ENCODE results near the gene SEZ6. TPM values are rescaled to one million over a fixed set of nuclear protein-coding genes. Genes with fewer than 3 reads are reported as not detected.
"Not testable (repeated sequence)": the region's sequence is repeated elsewhere in the genome, so short reads cannot be mapped to it uniquely, and the experiment has no call there.

Gene SEZ6
- total and polyA plus RNA-seq, 3 experiments from 2014 or later = 1.6 TPM; not detected in 2

DNA sequence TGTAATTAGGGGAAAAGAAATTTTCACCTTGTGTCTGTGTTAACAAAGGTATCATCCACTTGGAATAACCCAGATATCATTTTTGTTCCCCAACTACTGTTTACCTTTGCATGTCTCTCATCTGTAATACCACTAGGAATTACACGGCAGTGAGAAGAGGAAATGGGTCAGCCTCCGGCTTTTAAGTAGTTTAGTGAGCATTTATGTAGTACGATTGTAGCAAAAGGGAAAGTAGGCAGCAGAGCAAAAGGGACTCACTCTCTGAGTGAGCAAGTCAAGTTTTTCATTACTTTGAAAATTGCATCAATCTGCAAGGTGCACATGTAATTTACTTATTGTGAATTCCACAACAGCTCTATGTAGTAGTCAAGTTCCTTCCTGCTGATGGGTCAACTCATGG, 65.7 kb downstream of the SEZ6 start:
- Mint-ChIP-seq H3K27me3 (peaks cover 0 to 2% of the 10 kb centered on the region in 2 donors), H3K9me3 (no peaks in the 10 kb centered on the region), H3K27ac (peak overlapping the region in 7 of 8 donors; percentile 37 to 88 (median 44)), H3K4me1 (peaks cover 78 to 94% (median 93%) of the 10 kb centered on the region in 3 donors), H3K4me3 (peak overlapping the region in 4 of 7 donors; percentile 11 to 61 (median 33)), H3K36me3 (peaks cover 0 to 77% (median 13%) of the 10 kb centered on the region in 3 donors)
- H3K27ac ChIP-seq (ENCODE audit: low read depth, low read length) = no peak overlapping the region
- CTCF ChIA-PET = interaction anchor here (1.2 kb wide), 2 partner anchors 13 to 39 kb away, joined by 3 read pairs; no protein-coding TSS in a partner anchor
- POLR2A ChIA-PET = interaction anchor here (0.7 to 1.2 kb wide), 2 partner anchors 8 to 9 kb away, joined by 3 to 4 read pairs; no protein-coding TSS in a partner anchor
- no peak for DNase-seq
- H3K4me1 ChIP-seq (ENCODE audit: insufficient read depth, low read length) = peaks cover 80% of the 10 kb centered on the region
- H3K27me3 ChIP-seq (ENCODE audit: insufficient read depth, low read length, poor library complexity, severe bottlenecking) = no peaks in the 10 kb centered on the region
- no peaks in the 10 kb centered on the region for H3K9me3 ChIP-seq (ENCODE audit: low read length)
- H3K4me3 ChIP-seq (ENCODE audit: low read length) = no peak overlapping the region
- no peaks in the 10 kb centered on the region for H3K36me3 ChIP-seq (ENCODE audit: insufficient read depth, low read length)

- POLR2A ChIA-PET = interaction anchor here (0.5 to 1.3 kb wide), 2 partner anchors 12 to 176 kb away, joined by 5 read pairs; no protein-coding TSS in a partner anchor
- H3K4me3 Mint-ChIP-seq = peak overlapping the region in 2 of 7 donors; percentile 21 to 32
- H3K36me3 Mint-ChIP-seq = peaks cover 0 to 71% (median 12%) of the 10 kb centered on the region in 3 donors
- peak overlapping the region in 4 of 8 donors; percentile 61 to 91 (median 82) for H3K27ac Mint-ChIP-seq
- H3K27ac ChIP-seq (ENCODE audit: low read depth, low read length) = no peak overlapping the region
- no peak overlapping the region for H3K4me3 ChIP-seq (ENCODE audit: low read length)
- H3K4me1 Mint-ChIP-seq = peaks cover 74 to 91% (median 89%) of the 10 kb centered on the region in 3 donors
- H3K27me3 ChIP-seq (ENCODE audit: insufficient read depth, low read length, poor library complexity, severe bottlenecking) = no peaks in the 10 kb centered on the region
- no peak for DNase-seq
- H3K36me3 ChIP-seq (ENCODE audit: insufficient read depth, low read length) = no peaks in the 10 kb centered on the region
- CTCF ChIA-PET = interaction anchor here (2.1 kb wide), 1 partner anchor 211 kb away, joined by 8 read pairs; no protein-coding TSS in a partner anchor
- H3K27me3 Mint-ChIP-seq = peaks cover 0 to 2% of the 10 kb centered on the region in 2 donors
- H3K9me3 Mint-ChIP-seq = no peaks in the 10 kb centered on the region
- no peaks in the 10 kb centered on the region for H3K9me3 ChIP-seq (ENCODE audit: low read length)
- H3K4me1 ChIP-seq (ENCODE audit: insufficient read depth, low read length) = peaks cover 71% of the 10 kb centered on the region
Observed at GRCh38 chr17:28938552-28938951, 67.3 kb downstream of the SEZ6 start.

DNA sequence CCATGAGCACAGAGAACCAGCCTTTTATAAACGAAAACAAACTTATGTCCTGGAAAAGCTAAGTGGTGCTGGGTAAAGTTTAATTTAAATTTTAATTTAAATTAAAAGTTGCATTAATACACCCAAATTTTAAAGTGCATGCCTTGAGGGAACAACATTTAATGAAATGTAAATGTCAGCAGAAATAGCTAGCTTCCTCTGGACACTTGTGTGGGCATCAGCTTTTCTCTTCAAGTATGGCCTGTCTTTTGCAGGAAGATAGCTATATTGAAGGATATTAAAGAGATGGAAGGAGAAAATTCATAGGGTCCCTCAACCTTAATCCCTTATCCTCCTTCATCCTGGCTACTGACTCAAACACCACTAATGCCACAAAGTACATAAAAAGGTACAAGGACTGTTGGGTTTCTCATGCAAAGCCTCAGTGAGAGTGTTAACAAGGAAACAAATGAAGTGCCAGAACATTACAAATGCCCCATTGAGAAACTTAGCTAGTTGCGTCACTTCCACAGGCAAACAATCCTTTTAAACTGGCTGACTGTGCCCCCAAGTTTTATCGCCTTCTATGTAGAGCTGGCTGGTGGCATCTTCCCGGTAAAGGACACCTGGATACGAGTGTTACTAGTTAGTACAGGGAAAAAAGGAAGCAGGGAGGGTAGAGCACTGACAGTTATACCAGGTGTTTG, 68.6 kb downstream of the SEZ6 start:
- Mint-ChIP-seq H3K36me3 (peaks cover 0 to 70% (median 12%) of the 10 kb centered on the region in 3 donors), H3K9me3 (no peaks in the 10 kb centered on the region), H3K4me1 (peaks cover 72 to 89% (median 88%) of the 10 kb centered on the region in 3 donors), H3K27me3 (peaks cover 0 to 2% of the 10 kb centered on the region in 2 donors), H3K4me3 (peak overlapping the region in 1 of 7 donors; percentile 23), H3K27ac (peak overlapping the region in 5 of 8 donors; percentile 20 to 81 (median 63))
- POLR2A ChIA-PET = interaction anchor here (1.0 to 1.3 kb wide), 2 partner anchors 9 to 13 kb away, joined by 3 to 5 read pairs; no protein-coding TSS in a partner anchor
- Histone ChIP-seq H3K9me3 (ENCODE audit: low read length) (no peaks in the 10 kb centered on the region), H3K4me1 (ENCODE audit: insufficient read depth, low read length) (peaks cover 67% of the 10 kb centered on the region), H3K36me3 (ENCODE audit: insufficient read depth, low read length) (no peaks in the 10 kb centered on the region), H3K27ac (ENCODE audit: low read depth, low read length) (no peak overlapping the region), H3K27me3 (ENCODE audit: insufficient read depth, low read length, poor library complexity, severe bottlenecking) (no peaks in the 10 kb centered on the region), H3K4me3 (ENCODE audit: low read length) (no peak overlapping the region)
- no peak for DNase-seq
- CTCF ChIA-PET = interaction anchor here (1.2 to 2.1 kb wide), 3 partner anchors 11 to 210 kb away, joined by 3 to 8 read pairs (median 4); no protein-coding TSS in a partner anchor

DNA sequence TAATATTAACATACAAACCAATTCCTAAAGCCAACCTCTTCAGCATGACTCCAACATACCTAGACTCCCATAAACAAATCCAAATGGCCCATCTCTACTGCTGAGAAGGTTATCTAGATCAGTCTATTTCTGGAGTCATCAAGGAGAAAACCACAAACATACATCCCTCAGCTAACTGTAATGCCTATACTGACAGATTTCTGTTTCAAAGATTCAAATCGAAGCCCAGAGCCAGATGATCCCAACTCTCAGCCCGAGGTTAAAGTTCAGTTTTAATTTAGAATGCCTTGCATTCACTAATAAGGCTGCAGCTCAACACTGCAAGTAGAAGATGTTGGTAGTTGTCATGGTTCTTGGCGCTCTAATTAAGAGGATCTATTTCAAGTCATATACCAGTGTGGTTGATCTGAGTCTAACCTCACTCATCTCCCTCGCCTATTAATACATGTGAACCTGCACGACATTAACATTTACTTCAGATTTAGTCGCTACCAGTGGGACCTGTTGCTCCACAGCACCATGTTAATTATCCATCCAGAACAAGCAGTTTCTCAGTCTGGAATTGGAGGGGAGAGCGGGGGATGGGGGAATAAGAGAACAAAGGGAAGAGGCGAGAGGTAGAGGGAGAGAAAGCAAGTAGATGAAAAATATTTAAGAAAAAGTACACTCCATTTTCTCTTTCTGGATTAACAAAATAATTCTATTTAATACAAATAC, 69.9 kb downstream of the SEZ6 start:
- H3K9me3 Mint-ChIP-seq = no peaks in the 10 kb centered on the region
- no peak overlapping the region for H3K4me3 Mint-ChIP-seq
- H3K36me3 Mint-ChIP-seq = peaks cover 0 to 66% (median 8%) of the 10 kb centered on the region in 3 donors
- H3K4me3 ChIP-seq (ENCODE audit: low read length) = no peak overlapping the region
- peaks cover 66 to 87% (median 82%) of the 10 kb centered on the region in 3 donors for H3K4me1 Mint-ChIP-seq
- H3K9me3 ChIP-seq (ENCODE audit: low read length) = no peaks in the 10 kb centered on the region
- H3K27me3 ChIP-seq (ENCODE audit: insufficient read depth, low read length, poor library complexity, severe bottlenecking) = no peaks in the 10 kb centered on the region
- ChIA-PET POLR2A (no interaction called here), CTCF (interaction anchor here (1.1 to 2.3 kb wide), 6 partner anchors 9 to 208 kb away, joined by 3 to 7 read pairs (median 4); no protein-coding TSS in a partner anchor)
- H3K27ac ChIP-seq (ENCODE audit: low read depth, low read length) = no peak overlapping the region
- H3K27ac Mint-ChIP-seq = peak overlapping the region; percentile 11 to 89 (median 52)
- peaks cover 0 to 2% of the 10 kb centered on the region in 2 donors for H3K27me3 Mint-ChIP-seq
- DNase-seq = no peak
- no peaks in the 10 kb centered on the region for H3K36me3 ChIP-seq (ENCODE audit: insufficient read depth, low read length)
- peaks cover 56% of the 10 kb centered on the region for H3K4me1 ChIP-seq (ENCODE audit: insufficient read depth, low read length)

- H3K9me3 Mint-ChIP-seq; H3K4me3 Mint-ChIP-seq; H3K27me3 ChIP-seq (ENCODE audit: insufficient read depth, low read length, poor library complexity, severe bottlenecking); H3K9me3 ChIP-seq (ENCODE audit: low read length); H3K27me3 Mint-ChIP-seq; H3K27ac ChIP-seq (ENCODE audit: low read depth, low read length); H3K36me3 ChIP-seq (ENCODE audit: insufficient read depth, low read length); H3K4me3 ChIP-seq (ENCODE audit: low read length); DNase-seq: not testable (repeated sequence)
- Mint-ChIP-seq H3K27ac (peak overlapping the region in 4 of 8 donors; percentile 32 to 80 (median 42)), H3K36me3 (peaks cover 0 to 61% (median 14%) of the 10 kb centered on the region in 3 donors), H3K4me1 (peaks cover 62 to 87% (median 79%) of the 10 kb centered on the region in 3 donors)
- ChIA-PET CTCF (interaction anchor here (1.1 to 2.3 kb wide), 4 partner anchors 8 to 207 kb away, joined by 3 to 7 read pairs (median 4); no protein-coding TSS in a partner anchor), POLR2A (interaction anchor here (0.9 kb wide), 1 partner anchor 11 kb away, joined by 7 read pairs; no protein-coding TSS in a partner anchor)
- peaks cover 52% of the 10 kb centered on the region for H3K4me1 ChIP-seq (ENCODE audit: insufficient read depth, low read length)
Observed at GRCh38 chr17:28934508-28934907, 71.3 kb downstream of the SEZ6 start.

- Mint-ChIP-seq H3K36me3 (peaks cover 6 to 61% (median 16%) of the 10 kb centered on the region in 3 donors), H3K4me3 (peak overlapping the region in 1 of 7 donors; percentile 2), H3K4me1 (peaks cover 59 to 84% (median 75%) of the 10 kb centered on the region in 3 donors), H3K9me3 (peaks cover 0 to 4% (median 0%) of the 10 kb centered on the region in 5 donors), H3K27me3 (no peaks in the 10 kb centered on the region), H3K27ac (peak overlapping the region; percentile 48 to 93 (median 82))
- H3K9me3 ChIP-seq (ENCODE audit: low read length) = no peaks in the 10 kb centered on the region
- no peaks in the 10 kb centered on the region for H3K27me3 ChIP-seq (ENCODE audit: insufficient read depth, low read length, poor library complexity, severe bottlenecking)
- no peaks in the 10 kb centered on the region for H3K36me3 ChIP-seq (ENCODE audit: insufficient read depth, low read length)
- CTCF ChIA-PET = interaction anchor here (0.6 to 5.7 kb wide), 5 partner anchors 14 to 166 kb away, joined by 3 to 31 read pairs (median 3); no protein-coding TSS in a partner anchor
- no peak overlapping the region for H3K4me3 ChIP-seq (ENCODE audit: low read length)
- H3K27ac ChIP-seq (ENCODE audit: low read depth, low read length) = no peak overlapping the region
- DNase-seq = no peak
- H3K4me1 ChIP-seq (ENCODE audit: insufficient read depth, low read length) = peaks cover 54% of the 10 kb centered on the region
- POLR2A ChIA-PET = interaction anchor here (0.6 to 5.5 kb wide), 3 partner anchors 17 to 161 kb away, joined by 3 to 63 read pairs (median 12); partner anchors contain the start of gene PHF12
Observed at GRCh38 chr17:28929787-28930186, 76.0 kb downstream of the SEZ6 start.

DNA sequence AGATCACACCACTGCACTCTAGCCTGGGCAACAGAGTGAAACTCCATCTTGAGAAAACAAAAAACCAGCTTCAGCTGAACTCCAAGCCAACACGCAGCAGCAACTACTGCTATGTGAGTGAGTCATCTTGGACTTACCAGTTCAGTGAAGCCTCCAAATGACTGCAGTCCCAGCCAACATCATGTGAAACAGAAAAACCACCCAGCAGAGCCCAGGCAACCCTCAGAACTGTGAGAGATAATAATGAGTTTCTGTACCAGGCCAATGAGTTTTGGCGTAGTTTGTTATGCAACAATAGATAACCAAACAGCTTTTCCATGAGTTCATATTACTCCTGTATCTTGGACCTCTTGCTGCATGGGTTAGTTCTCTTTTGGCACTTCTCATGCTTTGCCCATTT, 77.8 kb downstream of the SEZ6 start:
- ChIA-PET CTCF (interaction anchor here (1.4 to 5.7 kb wide), 7 partner anchors 12 to 201 kb away, joined by 3 to 31 read pairs (median 11); partner anchors contain the start of genes DHRS13, PHF12 and TLCD1), POLR2A (interaction anchor here (0.9 to 5.5 kb wide), 2 partner anchors 18 to 22 kb away, joined by 3 to 63 read pairs; partner anchors contain the start of gene PHF12)
- Mint-ChIP-seq H3K9me3 (peaks cover 0 to 4% (median 0%) of the 10 kb centered on the region in 5 donors), H3K27ac (peak overlapping the region; percentile 80 to 99 (median 95)), H3K36me3 (peaks cover 12 to 63% (median 16%) of the 10 kb centered on the region in 3 donors), H3K4me3 (peak overlapping the region in 1 of 7 donors; percentile 5), H3K4me1 (peaks cover 61 to 87% (median 77%) of the 10 kb centered on the region in 3 donors), H3K27me3 (no peaks in the 10 kb centered on the region)
- Histone ChIP-seq H3K36me3 (ENCODE audit: insufficient read depth, low read length) (peaks cover 9% of the 10 kb centered on the region), H3K27me3 (ENCODE audit: insufficient read depth, low read length, poor library complexity, severe bottlenecking) (no peaks in the 10 kb centered on the region), H3K4me3 (ENCODE audit: low read length) (no peak overlapping the region), H3K9me3 (ENCODE audit: low read length) (no peaks in the 10 kb centered on the region), H3K4me1 (ENCODE audit: insufficient read depth, low read length) (peaks cover 57% of the 10 kb centered on the region), H3K27ac (ENCODE audit: low read depth, low read length) (no peak overlapping the region)
- no peak for DNase-seq
